ENCODE measurements around the gene DLG1. TPM values are rescaled to one million over a fixed set of nuclear protein-coding genes. Genes with fewer than 3 reads are reported as not detected.

The DLG1 gene
- total RNA-seq, 1 donor from 2014 or later: 157 TPM

DNA sequence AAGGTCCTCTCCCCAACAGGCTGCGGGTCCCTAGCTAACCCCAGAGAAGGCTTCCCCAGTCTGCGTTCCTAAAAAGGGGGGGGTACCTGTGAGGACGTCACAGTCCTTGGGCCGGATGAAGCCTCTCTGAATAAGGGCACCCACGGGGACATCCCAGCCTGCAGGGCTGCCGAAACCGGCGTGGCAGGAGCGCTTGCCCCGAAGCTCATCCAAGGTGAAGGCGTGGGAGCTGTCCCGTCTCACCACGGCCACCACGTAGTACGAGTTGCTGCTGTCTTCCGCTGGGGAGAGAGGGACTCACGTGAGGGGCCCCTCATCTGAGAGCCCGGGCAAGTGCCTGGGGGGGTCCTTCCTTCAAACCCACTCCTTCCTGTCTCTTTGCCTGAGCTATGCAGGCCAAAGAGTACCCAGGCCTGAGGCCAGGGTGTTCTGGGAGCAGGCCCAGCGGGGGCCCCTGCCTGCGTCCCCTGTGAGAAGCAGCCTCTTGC, 288.8 kb downstream of the DLG1 start:
- H3K27ac Mint-ChIP-seq (ENCODE audit: unreplicated experiment): no peak overlapping the region
- peaks cover under 1% of the 10 kb centered on the region for H3K4me1 Mint-ChIP-seq (ENCODE audit: low read depth)
- no peaks in the 10 kb centered on the region for H3K36me3 Mint-ChIP-seq (ENCODE audit: low read depth)
- no peaks in the 10 kb centered on the region for H3K27me3 Mint-ChIP-seq (ENCODE audit: low read depth)
- TF ChIP-seq, protein P1, sequence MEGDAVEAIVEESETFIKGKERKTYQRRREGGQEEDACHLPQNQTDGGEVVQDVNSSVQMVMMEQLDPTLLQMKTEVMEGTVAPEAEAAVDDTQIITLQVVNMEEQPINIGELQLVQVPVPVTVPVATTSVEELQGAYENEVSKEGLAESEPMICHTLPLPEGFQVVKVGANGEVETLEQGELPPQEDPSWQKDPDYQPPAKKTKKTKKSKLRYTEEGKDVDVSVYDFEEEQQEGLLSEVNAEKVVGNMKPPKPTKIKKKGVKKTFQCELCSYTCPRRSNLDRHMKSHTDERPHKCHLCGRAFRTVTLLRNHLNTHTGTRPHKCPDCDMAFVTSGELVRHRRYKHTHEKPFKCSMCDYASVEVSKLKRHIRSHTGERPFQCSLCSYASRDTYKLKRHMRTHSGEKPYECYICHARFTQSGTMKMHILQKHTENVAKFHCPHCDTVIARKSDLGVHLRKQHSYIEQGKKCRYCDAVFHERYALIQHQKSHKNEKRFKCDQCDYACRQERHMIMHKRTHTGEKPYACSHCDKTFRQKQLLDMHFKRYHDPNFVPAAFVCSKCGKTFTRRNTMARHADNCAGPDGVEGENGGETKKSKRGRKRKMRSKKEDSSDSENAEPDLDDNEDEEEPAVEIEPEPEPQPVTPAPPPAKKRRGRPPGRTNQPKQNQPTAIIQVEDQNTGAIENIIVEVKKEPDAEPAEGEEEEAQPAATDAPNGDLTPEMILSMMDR (IDR thresholded peaks at IDR 0.05): no peak
- H3K4me3 Mint-ChIP-seq (ENCODE audit: unreplicated experiment): no peak overlapping the region
- no peak for DNase-seq (ENCODE audit: low spot score)
- H3K9me3 Mint-ChIP-seq (ENCODE audit: low read depth): no peaks in the 10 kb centered on the region

DNA sequence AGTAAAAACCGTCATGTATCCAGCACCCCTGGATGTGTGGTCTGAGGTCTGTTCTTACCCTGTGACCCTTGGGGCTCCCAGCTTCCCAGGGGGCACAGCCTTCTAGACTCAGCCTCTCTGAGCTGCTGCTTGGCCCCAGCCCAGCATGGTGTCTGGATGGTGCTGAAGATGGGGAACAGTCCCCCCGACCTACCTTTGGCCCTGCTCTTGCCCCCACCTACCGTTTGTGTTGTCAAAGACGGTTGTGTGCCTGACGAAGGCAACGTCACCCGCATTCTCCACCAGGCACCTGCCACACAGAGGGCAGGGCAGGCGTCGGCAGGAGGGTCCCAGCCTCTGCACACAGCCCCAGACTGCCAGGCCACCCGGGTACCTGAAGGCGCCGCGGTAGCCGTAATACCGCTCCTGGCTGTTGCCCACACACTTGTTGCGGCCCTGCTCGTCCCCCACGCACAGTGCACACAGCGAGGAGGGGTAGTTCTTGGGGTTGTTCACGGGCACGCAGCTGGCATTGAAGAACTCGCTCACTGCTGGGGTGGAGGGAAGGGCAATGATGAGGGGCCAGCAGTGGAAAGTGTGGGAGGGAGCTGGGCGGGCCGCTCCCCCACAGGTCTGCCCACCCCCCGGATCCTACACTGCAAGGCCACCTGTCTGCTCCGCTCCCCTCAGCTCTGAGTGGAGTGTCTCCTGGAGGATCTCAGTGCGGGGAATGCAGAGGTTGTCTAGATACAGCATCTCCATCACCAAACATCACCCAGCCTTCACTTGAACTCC, 289.8 kb downstream of the DLG1 start:
- no peak overlapping the region for H3K4me3 Mint-ChIP-seq (ENCODE audit: unreplicated experiment)
- H3K36me3 Mint-ChIP-seq (ENCODE audit: low read depth): no peaks in the 10 kb centered on the region
- peak; percentile 78 for DNase-seq (ENCODE audit: low spot score)
- H3K27me3 Mint-ChIP-seq (ENCODE audit: low read depth): no peaks in the 10 kb centered on the region
- TF ChIP-seq, protein P1 (IDR thresholded peaks at IDR 0.05): no peak
- H3K27ac Mint-ChIP-seq (ENCODE audit: unreplicated experiment): no peak overlapping the region
- no peaks in the 10 kb centered on the region for H3K9me3 Mint-ChIP-seq (ENCODE audit: low read depth)
- peaks cover 8% of the 10 kb centered on the region for H3K4me1 Mint-ChIP-seq (ENCODE audit: low read depth)

DNA sequence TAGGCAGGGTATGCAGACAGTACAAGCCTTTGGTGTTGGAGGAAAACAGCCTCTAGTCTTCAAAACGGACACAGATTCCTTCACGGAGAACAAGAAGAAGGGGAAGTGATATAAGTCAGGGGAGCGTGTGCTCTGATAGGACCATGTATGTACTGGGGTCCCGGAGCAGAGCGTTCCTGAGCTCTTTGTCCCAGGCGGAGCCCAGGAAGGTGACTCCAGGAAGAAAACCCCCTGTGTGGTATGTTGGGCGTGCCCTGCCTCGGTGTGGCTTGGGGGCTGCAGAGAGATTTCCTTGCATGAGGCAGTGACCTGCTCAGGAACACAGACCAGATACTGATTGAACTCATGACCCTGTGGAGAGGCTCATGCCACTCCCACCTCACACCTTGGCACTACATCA, 290.5 kb downstream of the DLG1 start:
- TF ChIP-seq, protein P1 (IDR thresholded peaks at IDR 0.05): no peak
- Mint-ChIP-seq H3K9me3 (ENCODE audit: low read depth) (no peaks in the 10 kb centered on the region), H3K4me3 (ENCODE audit: unreplicated experiment) (no peak overlapping the region), H3K36me3 (ENCODE audit: low read depth) (no peaks in the 10 kb centered on the region), H3K4me1 (ENCODE audit: low read depth) (peaks cover 8% of the 10 kb centered on the region), H3K27me3 (ENCODE audit: low read depth) (no peaks in the 10 kb centered on the region), H3K27ac (ENCODE audit: unreplicated experiment) (no peak overlapping the region)
- peak; percentile 46 for DNase-seq (ENCODE audit: low spot score)

DNA sequence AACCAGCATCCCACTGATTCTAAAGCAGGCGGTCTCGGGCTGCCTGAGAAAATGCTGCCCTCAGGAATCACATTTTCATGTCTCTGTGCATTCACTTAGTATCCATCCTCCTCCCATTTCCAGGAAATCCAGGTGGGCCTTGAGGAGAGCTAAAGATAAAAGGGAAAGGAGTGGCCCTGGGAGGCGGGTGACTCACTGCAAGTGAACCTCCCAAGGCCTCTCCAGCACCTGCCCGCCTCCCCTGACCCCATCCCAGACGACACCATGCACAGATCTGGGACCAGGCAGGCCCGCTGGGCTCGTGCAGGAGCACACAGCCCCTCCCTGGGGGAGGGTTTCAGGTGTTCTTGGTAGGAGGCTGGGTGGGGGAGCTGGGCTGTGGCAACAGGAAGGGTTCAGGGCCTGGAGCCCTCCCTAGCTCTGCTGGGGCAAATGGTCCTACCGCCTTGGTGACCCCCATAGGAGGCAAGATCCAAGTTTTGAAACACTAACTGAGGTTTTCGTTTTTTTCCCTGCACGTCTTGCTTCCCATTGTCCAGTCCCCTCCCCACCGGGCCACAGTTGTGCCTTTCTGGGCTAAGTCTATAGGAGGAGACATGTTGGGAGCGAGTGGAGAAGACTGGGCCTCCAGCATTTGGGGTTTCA, 291.0 kb downstream of the DLG1 start:
- DNase-seq (ENCODE audit: low spot score): peak; percentile 61
- H3K27ac Mint-ChIP-seq (ENCODE audit: unreplicated experiment): no peak overlapping the region

DNA sequence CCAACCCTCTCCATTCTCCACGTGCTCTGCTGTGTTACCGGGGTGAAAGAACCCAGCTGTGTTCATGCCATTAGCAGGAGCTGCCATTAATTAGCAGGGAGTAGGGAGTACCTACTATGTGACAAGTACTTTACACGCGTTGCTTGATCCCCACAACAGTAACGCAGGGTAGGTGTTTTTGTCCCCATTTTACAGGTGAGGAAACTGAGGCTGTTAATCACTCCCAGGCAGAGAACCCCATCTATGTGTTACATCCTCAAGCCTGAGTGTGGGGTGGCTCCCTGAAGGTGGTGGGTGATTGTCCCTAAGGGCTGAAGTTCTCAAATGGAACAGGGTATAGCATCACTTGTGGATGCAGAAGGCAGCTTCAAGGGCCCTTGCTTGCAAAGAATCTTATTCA, 291.6 kb downstream of the DLG1 start:
- DNase-seq (ENCODE audit: low spot score): peak; percentile 7
- Mint-ChIP-seq H3K27ac (ENCODE audit: unreplicated experiment) (no peak overlapping the region), H3K9me3 (ENCODE audit: low read depth) (no peaks in the 10 kb centered on the region), H3K4me1 (ENCODE audit: low read depth) (peaks cover 8% of the 10 kb centered on the region), H3K36me3 (ENCODE audit: low read depth) (no peaks in the 10 kb centered on the region), H3K27me3 (ENCODE audit: low read depth) (no peaks in the 10 kb centered on the region), H3K4me3 (ENCODE audit: unreplicated experiment) (no peak overlapping the region)
- TF ChIP-seq, protein P1 (IDR thresholded peaks at IDR 0.05): no peak

More for the DNA sequence above, 291.0 kb downstream of the DLG1 start:
- H3K4me1 Mint-ChIP-seq (ENCODE audit: low read depth): peaks cover 8% of the 10 kb centered on the region
- TF ChIP-seq, protein P1 (IDR thresholded peaks at IDR 0.05): no peak
- no peaks in the 10 kb centered on the region for H3K27me3 Mint-ChIP-seq (ENCODE audit: low read depth)
- no peaks in the 10 kb centered on the region for H3K9me3 Mint-ChIP-seq (ENCODE audit: low read depth)
- no peak overlapping the region for H3K4me3 Mint-ChIP-seq (ENCODE audit: unreplicated experiment)
- no peaks in the 10 kb centered on the region for H3K36me3 Mint-ChIP-seq (ENCODE audit: low read depth)

Data from chondrocyte (in vitro differentiated cells).